Measurements from ENCODE around the gene SLC39A3.

SLC39A3 gene

DNA sequence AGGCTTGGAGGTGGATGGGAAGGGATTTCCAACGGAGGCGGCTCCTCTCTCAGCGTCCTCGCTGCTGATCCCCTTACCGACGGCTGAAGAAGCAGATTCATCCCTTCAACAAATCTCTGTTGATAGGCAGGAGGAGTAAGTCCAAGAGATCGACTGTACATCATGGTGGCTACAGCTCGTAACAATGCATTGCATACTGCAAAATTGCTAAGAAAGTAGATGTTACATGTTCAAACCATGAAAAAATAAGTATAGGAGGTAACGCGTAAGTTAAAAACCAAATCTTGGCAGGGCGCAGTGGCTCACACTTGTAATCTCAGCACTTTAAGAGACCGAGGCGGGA is 468 bp upstream of the SLC39A3 start:
- no peak for FAIRE-seq

DNA sequence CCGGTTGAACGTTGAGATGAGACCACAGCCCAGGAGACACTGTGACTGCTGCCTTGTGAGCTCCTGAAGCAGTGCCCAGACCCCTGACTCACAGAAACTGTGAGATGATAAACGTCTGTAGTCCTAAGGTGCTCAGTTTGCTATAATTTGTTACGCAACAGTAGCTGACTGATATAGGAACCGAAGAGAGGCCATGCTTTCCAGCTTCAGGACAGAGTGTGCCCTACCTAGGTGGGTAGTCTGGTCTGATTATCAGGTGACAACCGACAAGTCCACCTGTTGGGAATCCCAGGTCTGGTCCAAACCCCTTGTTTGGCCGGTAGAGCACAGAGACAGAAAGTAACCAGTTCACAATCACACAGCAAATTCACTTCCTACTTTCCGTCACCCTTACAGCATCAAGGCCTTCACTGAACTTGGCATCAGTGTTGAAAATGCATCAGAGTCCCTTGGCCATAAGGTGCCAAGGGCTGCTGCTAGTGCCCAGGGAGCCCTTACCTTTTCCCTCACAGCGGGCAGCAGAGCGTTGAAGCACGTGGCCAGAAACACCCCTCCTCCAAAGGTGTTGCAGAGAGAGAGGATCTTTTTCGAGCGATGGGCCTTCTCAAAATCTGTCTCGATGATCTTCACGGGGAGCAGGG is 3.1 kb downstream of the SLC39A3 start:
- FAIRE-seq: no peak

DNA sequence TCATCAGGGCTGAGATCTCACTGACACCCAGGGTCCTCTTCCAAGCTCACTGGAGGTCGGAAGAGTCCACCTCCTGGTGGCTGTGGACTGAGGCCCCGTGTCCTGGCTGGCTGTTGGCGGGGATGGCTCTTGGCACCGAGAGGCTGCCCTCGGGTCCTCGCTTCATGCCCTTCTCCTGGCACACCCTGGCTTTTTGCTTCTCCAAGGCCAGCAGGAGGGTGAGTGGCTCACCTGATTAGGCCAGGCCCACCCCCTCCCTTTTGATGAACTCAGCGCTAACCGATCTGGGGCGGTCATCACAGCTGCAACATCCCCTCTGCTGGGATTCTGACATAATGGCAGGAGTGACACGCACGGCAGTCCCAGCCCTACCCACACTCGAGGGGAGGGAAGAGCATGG is 4.4 kb downstream of the SLC39A3 start:
- no peak for FAIRE-seq

DNA sequence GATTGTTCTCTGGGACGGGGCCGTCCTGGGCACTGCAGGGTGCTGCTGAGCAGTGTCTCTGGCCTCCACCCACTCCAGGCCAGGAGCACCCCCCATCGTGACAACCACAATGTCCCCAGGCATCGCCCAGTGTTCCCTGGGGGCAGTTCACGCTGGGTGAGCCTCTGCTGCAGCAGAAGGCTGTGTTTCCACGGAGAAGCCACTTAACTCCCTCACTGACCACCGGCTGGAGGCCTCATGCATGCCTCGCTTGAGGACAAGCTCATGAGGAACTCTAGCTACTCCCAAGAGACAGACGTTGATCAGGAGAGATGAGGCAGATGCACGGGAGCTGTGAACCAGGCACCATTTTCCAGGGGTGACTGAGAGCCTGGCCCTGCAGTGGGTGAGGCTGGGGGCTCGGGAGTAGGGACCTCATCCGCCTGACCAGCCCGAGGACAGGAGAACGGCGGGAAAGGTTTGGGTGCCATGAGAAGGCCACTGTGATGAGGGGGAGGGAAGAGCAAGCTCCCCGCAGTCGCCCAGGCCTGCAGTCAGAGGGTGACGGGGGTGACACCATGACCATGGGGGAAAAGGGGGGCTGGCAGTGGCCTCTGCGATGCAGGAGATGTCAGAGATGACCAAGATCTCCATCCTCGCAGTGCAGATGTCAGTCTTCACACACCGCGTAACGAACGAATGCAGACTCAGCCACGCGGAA is 5.1 kb downstream of the SLC39A3 start:
- no peak for FAIRE-seq

DNA sequence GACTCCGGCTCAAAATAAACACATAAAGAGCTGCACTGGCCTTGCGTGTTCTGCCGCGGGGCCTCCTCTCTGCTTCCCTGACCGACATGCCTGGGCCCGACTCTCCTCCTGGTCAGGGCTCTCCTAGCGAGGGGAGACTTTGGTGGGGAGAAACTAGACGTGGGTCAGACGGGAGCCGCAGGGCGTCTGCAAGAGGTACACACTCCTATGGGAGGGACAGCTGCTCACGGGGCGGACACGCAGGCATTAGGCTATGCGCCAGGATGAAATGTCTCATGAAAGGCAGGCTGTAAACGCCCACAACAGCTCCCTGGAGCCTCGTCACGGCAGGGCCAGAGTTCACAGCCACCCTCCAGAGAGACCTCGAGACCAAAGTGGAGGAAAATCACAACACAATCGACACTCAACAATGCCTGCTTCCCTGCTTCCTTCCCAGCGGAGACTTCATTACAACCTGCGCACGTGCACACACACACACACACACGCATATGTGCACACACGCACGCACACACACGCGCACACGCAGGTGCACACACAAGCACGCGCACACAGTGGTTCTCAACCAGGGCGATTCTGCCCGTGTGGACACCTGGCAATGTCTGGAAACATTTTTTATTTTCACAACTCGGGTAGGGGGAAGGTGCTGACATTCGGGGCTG is 5.8 kb downstream of the SLC39A3 start:
- FAIRE-seq: no peak

DNA sequence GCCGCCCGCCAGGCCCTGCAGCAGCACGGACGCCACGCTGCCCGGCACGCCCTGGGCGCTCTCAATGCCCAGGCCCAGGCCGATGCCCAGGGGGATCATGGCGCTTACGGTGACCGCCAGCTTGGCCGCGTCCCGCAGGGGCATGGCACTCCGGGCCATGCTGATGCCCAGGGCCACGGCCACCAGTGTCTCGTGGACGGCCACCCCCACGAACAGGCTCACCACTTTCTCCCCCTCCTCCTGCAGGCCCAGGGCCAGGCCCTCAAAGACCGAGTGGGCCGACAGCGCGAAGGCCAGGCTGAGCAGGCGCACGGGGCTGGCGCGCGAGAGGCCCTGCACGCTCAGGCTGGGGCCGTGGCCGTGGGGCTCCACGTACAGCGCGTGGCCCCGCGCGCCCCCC is 6.9 kb downstream of the SLC39A3 start:
- no peak for FAIRE-seq

DNA sequence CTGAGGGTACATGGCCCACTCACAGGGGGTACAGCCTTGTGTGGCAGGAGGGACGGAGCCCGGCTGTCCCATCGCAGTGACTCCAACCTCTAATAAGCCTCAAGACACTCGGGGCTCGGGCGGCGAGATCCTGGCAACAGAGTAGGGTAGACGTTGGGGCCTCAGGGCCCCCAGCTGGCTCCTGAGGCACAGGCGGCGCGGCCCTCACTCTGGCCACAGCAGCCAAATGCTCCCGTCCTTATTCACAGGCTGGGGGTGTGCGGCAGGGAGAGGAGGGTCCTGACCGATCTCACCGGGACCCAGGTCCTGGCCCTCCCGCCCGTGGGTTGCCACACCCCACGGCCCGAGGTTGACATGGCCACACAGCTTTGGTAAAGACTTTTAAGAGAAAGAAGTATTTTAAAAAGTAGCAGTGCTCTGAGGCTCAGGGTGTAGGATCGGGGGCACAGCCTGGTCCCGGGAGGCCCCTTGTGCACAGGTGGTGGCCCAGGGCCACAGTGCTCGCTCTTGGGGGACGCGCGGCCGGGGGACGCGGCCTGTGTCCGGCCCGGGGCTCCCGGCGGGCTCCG is 7.6 kb downstream of the SLC39A3 start:
- no peak for FAIRE-seq

DNA sequence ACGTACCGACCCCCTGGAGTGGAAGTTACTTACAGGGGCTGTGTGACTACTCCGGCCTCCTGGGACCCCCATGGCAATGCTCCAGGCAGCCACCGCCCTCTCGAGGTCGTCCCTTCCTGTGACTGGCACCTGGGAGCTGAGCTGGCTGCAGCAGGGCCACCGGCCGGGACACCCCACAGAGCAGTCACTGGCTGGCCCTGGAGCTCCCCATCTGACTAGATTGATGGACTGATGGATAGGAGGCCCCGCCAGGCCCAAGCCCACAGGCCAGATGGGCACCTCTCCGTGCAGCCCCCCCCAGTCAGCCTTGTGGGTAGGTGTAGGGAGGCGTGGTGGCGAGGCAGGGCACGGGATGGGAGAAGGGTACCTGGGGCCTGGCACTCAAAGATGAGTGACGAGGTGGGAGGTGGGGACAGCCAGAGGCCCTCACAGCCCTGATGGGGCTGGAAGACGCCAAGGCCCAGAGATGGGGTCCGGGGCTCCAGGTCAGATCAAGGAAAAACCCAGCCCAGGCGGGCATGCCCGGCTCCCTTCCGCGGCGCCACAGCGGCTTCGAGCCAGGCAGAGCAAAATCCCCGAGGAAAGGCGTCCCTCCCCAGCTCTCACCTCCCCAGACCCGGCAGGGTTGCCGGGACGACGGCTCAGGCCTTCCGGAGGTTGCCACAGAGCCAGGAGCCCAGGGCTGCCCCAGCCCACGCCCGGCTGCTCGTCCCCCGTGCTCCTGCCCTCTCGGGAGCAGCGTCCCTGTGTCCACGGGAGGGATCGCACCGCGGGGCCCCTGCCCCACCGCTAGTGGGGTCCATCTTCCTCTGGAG is 8.4 kb downstream of the SLC39A3 start:
- no peak for FAIRE-seq

DNA sequence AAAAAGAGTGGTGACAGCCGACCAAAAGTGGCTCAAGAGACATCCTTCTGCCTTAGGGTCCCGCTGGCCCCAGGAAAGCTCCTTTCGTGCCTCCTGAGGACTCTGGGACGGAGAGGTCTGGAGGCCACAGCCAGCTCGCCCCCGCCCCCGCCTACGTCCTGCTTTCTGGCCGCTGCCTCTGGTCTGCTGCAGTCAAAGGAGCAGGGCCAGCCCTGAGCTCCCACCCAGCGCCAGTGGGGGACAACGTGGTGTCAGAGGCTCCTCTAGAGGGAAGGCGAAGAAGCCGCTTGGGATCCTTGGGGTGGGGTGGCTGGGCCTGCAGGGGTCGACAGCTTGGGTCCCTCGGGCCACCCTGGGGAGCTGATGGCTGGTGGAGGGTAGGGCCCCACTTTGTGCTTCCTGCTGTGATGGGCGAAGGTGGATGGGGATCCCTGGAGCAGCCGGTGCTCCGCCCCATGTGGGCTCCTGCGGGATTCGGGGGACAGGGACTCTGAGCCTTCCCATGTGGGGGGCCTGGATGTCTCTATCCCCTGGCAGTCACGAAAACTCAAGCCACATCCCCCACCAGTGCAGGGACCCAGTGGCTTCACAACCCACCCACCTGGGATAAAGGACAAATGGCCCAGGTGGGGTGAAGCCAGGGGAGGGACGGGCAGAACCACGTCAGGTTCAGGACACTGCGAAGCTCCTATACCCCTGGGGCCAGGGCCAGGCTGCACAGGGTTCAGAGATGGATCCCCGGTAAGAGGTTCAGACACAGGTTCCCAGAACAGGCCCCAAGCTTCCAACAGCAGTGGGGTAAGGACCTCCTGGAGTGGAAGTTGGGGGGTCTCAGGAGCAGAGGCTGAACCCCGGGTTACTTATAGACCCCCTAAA is 9.6 kb downstream of the SLC39A3 start:
- FAIRE-seq: no peak

DNA sequence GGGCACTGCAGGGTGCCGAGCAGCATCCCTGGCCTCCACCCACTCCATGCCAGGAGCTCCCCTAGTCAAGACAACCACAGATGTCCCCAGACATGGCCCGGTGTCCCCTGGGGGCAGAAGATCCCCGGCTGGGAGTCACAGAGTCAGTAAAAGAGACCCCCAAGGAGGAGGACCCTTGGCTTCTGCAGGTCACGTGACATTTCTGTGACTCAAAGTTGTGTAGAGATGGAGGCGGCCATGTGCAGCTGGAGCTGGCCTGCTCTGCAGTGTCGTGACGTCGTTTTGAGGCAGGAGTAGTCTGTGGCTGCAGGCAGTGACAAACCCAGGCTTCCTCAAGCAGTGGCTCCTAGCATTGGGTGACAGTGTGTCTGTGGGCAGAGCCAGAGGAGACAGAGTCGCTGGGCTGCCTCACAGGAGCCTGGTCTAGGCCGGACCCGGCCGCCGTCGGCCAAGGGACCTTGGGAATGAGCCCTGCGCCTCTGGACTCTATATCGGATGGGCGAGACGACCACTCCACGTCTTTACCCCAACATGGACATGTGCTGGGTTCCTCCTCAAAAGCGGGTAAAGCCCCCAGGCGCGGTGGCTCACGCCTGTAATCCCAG is 10.9 kb downstream of the SLC39A3 start:
- FAIRE-seq: no peak

DNA sequence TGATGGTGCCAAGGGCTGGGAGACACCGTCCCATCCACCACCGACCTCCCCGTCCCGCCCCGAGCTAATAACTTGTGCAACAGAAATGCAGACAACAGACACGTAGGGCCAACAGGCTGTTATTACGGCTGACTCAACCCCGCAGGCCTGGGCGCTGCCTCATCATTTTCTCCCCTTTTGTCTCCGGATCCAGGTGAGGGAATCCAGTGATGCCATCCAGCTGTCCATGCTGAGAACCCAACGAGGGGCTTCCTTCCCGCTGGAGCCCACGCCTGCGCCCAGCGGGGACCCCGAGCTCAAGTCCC is 12.2 kb downstream of the SLC39A3 start:
- FAIRE-seq: no peak

DNA sequence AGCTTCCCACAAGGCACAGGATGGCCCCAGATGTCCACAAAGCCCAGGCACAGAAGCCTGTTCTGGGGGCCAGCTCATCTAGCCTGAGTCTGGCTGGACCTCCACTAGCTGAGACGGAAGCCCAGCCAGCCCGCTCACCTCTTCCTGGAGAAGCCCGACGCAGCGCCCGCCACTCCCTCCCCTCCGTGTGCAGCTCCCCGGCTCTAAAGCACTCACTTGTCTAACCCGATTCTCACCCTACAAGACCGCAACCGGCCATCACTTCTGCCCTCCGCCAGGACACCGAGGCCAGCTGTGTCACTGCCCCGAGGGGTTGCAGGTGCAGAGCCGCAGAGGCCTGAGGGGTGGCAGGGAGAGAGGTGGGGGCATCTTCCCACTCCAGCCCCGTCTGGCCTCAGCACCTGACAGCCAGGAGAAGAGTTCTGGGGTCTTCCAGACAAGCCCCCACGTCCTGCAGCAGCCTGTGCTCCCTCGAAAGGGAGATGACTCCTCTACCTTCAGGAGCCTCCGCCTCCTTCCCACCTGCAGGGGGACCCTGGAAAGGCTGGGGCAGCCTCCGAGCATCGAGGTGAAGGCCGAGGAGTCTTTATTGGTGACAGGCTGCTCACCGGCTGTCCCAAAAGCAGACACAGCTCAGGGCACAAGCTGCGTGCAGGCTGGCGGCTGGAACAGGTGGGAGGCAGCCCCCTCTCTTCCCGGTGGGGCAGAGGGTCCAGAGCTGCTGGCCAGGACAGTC is 12.7 kb downstream of the SLC39A3 start:
- FAIRE-seq: no peak

DNA sequence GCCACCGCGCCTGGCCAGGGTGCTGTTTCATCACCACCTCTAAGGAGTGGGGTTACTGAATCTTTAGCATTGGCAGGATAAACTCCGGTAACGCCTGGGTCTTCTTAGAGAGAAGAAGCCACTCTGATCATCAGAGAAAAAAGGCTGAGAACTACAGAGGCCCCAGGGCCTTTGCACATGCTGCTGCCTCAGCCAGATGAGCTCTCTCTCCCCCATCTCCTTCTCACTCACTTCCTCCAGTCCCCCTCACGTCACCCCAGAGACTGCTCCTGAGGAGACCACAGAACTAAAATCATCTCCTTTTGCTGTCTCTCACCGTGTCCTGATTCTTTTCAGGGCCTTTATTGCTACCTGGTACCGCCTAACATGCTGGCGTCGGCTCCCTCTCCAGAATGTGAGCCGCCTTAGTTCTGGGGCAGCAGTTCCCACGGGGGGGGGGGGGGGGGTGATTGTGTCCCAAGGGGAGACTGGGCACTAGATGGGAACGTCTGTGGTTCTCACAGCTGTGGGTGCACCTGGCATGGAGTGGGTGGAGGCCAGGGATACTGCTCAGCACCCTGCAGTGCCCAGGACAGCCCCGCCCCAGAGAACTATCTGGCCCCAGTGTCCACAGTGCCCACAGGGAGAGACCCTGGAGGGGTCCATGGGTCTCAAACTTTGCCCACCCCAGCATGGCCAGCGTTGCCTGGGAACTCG is 13.5 kb downstream of the SLC39A3 start:
- no peak for FAIRE-seq

DNA sequence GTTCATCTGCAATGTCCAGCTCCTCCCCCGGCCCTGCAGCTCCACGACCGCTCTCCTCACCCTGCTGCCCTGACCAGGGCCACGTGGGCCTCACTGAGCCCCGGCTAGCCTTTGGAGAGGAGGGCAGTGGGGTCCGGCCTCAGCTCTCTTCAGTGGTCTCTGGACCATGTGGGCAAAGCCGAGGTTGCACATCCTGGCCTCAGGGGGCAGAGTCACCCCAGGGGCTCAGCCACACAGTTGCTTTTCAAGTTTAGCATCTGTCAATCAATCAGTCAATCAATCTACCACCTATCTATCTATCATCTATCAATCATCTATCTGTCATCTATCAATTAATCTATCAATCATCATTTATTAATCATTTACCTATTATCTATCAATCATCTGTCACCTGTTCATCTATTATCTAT is 15.7 kb downstream of the SLC39A3 start:
- no peak for FAIRE-seq

DNA sequence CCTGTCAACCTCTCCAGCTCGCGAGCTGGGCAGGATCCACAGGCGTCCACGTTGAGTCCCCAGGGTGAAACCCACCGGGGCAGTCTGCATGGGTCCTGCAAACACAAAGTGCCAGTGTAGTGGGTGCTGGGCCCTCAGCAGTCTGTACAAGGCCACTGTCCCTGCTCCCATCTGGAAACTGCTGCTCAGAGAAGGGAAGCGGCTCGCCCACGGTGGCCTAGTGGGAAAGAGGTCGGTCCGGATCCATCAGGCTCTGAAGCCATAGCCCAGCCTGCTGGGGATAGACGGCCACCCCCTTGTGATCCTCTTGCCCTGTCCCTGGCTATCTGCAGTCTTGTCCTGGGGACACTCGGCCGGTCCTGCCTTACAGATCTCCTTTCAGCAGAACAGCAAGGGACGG is 16.1 kb downstream of the SLC39A3 start:
- FAIRE-seq: no peak

DNA sequence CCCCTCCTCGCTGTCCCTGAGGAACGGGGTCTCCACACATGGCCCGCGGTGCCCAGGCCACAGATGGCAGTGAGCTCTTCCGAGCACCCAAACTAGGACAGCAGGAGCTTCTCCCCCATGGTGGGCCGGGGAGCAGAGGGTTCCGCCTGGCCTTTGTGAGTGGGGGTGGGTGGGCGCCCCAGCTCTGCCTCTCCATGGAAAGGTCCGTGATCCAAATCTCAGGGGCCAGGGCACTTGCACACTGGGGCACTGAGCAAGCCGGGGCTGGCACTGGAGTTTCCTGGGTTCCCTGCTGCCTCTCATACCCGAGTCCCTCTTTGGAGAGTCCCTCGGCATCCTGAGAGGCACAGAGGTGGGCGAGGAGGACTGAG is 16.5 kb downstream of the SLC39A3 start:
- FAIRE-seq: no peak

DNA sequence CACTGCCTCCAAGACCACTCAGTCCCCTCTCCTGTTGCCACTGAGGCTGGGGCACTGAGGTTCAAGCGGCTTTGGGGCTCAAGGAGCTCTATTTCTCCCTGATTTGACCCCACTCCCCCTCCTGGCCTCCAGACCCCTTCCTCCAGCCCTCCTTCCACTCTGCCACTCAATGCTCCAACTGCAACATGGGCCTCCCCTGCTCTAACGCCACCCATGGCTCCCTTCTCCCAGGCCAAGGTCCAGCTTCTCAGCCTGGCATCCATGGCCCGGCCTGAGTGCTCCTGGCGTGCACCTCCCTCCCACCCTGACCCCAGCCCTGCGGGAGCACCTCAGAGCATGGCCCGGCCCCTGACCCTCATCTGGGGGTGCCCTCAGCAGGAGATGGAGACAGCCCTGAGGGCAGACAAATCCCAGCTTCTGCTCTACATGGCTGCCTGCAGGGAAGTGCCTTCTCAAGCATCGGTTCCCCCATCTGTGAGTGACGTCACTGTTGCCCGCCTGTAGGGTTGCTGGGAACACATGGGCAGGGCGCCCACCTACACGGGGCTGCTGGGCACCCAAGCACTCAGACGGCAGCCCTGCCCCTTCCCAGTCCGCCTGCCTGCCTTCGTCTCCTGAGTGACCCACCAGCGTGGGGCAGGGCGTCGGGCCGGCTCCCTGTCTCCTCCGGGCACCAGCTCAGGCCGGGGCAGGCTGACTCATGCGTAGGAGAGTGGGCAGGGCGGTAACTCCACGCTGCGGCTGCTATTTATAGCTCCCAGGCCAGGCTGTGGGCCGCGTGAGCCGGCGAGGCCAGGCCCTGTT is 17.1 kb downstream of the SLC39A3 start:
- FAIRE-seq: no peak

DNA sequence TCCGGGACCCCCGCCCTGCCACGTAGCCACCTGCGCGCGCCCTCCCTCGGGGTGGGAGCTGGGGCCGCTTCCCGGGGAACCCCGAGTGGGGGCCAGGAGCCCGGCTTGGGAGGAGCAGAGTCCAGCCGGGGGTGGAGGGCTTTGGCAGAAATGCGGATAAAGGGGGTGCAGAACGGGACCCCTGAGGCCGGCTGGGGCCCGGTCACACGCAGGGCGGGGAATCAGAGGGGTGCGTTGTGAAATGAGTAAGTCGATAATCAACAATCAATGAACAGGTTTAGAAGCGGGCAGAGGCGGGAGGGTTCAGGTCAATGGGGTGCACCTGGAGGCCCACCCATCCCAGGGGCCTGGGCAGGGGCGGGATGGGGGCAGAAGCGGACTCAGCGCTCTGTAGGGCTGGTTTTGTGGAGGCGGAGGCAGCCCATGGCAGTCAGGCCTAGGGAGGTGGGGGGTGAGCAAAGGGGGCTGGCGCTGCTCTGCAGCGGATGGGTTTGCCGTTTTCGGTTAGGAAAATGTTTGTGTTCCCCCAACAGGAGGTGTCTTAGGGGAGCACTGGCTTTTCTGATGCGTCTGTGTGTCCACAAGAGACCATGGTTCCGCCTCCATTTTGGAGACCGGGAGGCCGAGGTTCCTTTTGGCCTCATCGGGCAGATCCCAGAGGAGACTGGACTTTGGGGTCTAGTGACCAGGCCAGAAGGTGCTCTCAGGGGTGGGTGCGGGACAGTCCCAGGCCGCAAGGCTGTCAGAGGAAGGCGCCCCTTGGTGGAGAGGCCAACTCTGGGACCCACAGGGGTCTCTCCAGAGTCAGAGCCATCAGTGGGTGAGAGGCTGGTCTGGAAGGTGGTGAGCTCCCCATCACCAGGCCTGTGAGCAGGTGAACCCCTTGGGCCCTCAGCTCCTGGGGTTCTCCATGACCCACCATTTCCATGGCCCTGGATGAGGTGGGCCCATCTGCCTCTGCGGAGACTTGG is 18.0 kb downstream of the SLC39A3 start:
- no peak for FAIRE-seq

Measured in islet of Langerhans (tissue), 1 donor.